HG02571 (cell line): Measurements from ENCODE around the gene XPR1.
A peak's percentile ranks its signal among the peaks of the same experiment; 100 is the strongest.

Source experiments
- ATAC-seq: cut with Tn5 transposase; IDR thresholded peaks from one replicate; pipeline ENCODE4 v1.9.1; 2021; ENCODE audit warnings: mild to moderate bottlenecking, moderate library complexity; ENCODE audit not compliant: unreplicated experiment

XPR1 gene

DNA sequence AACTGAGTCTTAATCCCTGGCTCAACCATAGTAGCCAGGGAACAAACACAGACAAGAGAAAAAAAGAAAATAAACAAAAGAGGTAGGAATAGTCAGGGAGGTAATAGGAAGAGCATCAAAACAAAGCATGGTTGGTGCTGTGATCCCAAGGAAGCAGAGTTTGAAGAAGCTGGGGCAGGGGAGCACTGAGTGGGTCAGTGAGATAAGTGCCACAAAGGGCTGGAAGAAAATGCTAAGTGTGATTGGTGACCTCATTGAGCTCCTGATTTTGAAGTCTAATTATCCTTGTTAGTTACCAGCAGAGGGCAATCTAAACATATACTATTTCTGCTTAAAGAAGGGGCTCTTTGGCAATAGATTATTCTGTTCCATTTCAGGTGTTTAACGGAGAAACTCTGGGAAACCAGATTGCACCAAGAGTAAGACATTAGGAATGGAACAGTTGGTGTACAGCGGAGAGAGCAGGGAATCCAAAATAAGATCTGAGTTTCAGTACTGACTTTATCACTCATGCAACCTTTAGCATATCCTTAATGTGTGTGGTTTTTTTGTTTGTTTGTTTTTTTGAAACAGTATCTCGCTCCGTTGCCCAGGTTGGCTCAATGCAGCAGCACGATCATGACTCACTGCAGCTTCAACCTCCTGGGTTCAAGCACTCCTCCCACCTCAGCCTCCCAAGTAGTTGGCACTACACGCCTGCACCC, 250.1 kb downstream of the XPR1 start:
- peak; percentile 63 for ATAC-seq

GRCh38 chr1:180884588-180885300, 252.9 kb downstream of the XPR1 start:
- ATAC-seq: no peak

DNA sequence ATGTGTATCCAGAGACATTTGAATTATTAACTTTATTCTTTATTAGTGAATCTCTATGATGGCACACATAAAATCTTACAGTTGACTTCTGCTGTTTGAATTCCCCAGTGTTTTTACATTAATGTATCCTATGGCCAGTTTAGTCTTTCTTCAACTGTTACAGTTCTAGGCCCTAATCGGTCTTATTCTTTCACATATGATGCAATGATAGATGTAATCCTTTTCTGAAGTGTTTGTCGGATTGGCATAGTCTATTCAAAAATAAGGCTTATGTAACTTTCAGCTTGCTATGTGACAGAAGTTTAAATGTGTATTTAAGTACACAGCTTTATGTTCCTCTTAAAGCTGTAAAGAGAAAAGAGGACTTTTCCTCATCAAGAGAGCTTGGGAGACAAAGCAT, 254.5 kb downstream of the XPR1 start:
- no peak for ATAC-seq

DNA sequence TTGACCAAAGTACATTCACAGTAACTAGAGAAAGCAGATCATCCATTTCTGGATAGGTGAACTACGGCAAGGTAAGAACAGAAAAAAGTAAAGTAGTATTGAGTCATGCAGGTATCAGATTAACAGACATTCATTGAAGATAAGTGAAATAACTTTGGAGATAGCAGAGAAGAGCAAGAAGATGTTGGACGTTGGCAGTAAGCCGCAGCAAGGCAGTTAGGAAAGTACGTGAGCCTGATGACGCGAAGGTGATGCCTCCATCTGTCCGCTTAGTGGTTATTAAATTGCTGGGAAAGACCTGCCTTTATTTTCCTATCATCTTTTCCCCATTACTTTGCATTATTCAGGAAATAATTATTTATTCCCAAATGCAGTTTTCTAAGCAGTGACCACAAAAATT, 256.0 kb downstream of the XPR1 start:
- no peak for ATAC-seq

- peak; percentile 83 for ATAC-seq
These were observed 257.0 kb downstream of the XPR1 start for GRCh38 chr1:180888870-180889269.

- no peak for ATAC-seq
These were observed 257.5 kb downstream of the XPR1 start for GRCh38 chr1:180889325-180889724.

- ATAC-seq: no peak
These were observed 260.4 kb downstream of the XPR1 start for GRCh38 chr1:180892272-180892671.

GRCh38 chr1:180892675-180893074, 260.9 kb downstream of the XPR1 start:
- ATAC-seq: no peak

DNA sequence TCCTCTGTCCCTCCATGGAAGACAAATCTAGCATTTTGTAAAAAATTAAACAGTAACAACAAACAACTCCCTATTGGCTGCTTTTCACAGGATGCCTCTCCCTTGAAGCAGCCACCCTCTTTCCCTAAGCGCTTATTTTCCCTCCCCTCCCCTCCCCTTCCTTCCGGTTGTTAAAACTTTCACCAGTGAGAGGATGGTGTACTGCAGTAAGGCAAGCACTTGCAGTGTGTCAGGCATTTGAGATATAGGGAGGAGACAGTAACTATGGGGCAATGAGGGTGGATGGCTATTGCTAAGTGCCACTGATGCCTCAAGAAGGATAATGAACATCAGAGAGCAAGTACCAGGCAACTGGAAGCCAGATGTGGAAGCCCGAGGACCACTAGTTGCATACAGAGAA, 261.8 kb downstream of the XPR1 start:
- no peak for ATAC-seq

DNA sequence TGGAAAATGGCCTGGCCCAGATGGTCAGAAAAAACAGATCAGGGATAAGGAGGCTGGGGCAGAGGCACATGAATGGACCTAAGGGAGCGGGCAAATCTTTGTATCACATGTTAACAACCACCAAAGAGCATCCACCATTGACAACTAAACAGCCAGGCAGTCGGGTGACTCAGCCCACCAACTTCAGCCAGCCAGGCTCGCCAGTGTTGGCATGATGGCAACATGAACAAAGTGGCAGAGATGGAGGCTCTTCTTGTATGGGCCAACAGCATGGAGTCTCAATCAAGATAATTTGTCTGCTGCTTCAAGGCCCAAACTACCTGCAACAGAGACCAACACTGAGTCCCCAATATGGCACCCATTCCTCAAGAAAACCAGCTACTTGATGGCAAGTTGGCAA, 264.3 kb downstream of the XPR1 start:
- ATAC-seq: no peak

- ATAC-seq: no peak
These were observed 266.8 kb downstream of the XPR1 start for GRCh38 chr1:180898441-180899219.

- no peak for ATAC-seq
These were observed 267.4 kb downstream of the XPR1 start for GRCh38 chr1:180899262-180899661.

GRCh38 chr1:180901076-180901990, 269.5 kb downstream of the XPR1 start:
- no peak for ATAC-seq

- no peak for ATAC-seq
These were observed 270.7 kb downstream of the XPR1 start for GRCh38 chr1:180902541-180902940.

DNA sequence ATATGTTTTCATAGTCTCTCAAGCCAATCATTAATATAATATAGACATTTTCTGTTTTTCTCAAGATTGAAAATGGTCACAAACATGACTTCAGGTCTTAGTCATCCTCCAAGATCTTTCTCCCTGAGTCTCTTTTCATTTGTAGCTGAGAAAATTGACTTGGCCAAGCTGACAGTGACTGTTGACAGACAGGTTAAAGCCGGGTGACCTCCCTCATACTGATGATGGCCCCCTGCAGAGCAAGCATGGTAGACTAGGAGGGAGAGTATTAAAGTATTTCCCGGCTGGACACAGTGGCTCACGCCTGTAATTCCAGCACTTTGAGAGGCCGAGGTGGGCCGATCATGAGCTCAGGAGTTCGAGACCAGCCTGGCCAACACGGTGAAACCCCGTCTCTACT, 274.1 kb downstream of the XPR1 start:
- ATAC-seq: no peak

DNA sequence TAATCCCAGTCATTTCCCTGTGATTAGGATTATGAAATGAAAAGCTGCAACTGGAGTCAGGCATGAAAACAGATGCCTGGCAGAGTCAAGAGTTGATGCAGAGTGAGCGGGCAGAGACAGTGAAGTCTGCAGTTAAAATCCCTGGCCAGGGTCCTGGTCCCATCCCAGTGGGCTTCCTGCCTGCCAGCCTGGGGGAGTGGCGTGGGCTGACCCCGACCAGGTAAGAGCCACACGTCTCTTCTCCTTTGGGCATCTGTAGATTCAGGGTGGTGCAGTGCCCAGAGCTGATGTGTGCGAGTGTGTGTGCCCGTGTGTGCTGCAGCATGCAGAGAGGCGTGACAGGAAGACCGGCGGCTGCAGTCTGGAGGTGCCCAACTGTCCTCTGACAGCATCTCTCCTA, 274.7 kb downstream of the XPR1 start:
- ATAC-seq: no peak

DNA sequence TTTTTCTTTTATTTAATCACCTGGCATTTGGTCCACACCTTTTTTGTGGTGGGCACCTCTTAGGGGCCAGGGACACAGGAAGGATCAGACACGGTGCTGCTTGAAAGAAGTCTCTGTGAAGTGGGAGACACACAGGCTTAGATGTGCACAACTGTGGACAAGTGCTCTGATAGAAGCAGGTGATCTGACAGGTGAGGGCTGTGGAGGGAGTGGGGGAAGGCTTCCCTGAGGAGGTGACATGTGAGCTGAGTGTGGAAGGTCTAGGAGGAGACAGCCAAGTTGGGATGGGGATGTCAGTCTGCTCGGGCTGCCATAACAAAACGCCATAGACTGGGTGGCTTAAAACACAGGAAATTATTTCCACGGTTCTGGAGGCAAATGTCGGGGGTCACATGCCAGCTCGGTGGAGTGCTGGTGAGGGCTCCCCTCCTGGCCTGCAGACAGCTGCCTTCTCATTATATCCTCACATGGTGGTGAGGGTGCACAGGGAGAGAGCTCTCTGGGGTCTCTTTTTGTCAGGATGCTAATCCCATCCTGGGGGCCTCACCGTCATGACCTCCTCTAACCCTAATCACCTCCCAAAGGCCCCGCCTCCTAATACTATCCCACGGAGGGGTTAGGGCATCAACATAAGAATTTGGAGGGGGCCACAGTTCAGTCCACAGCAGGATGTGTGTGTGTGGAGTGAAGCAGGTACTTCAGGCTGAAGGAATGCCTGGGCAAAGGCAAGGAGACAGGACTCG, 275.7 kb downstream of the XPR1 start:
- no peak for ATAC-seq

GRCh38 chr1:180908074-180908765, 276.4 kb downstream of the XPR1 start:
- no peak for ATAC-seq

DNA sequence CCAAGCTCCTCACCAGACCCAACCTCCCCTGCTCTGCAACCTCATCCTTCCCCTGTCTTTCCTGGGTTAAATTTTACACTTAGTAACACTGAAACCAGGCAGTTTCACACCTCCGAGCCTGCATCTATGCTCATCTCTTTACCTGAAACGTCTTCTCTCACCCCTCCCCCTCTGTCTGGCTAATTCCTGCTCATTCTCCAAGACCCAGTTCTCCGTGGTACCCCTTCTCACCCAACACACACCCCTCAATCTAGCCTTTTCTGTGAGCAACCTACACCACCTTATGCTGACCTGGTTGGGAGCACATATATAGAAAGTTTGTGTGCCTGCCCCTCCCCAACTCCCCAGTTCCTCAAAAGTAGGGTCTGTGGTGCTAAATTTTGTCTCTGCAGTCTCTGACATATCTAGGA, 277.2 kb downstream of the XPR1 start:
- no peak for ATAC-seq
